OCI-LY7 (cell line): Measurements from ENCODE around the gene KLF13. TPM values are rescaled to one million over a fixed set of nuclear protein-coding genes. Genes with fewer than 3 reads are reported as not detected.
A peak's percentile ranks its signal among the peaks of the same experiment; 100 is the strongest.

Source experiments
- BruUV-seq: library from RNA; stranded (reverse); fragments of 400-500 nt; replicated peaks from 2 replicates; lab custom pipeline; 2021; lab: Mats Ljungman, UMichigan
- CTCF ChIA-PET: fragments of 300-600 bp; sonication (Branson Sonifier 250); formaldehyde crosslinking; loops from one replicate; lab custom pipeline; 2022; ENCODE audit warnings: antibody characterized with exemption; ENCODE audit not compliant: unreplicated experiment; lab: Charles Lee
- POLR2A ChIA-PET: fragments of 300-600 bp; sonication (Branson Sonifier 250); formaldehyde crosslinking; loops from one replicate; lab custom pipeline; 2022; ENCODE audit warnings: antibody characterized with exemption; lab: Charles Lee
- DNase-seq: peaks from one replicate; pipeline ENCODE4 v3.0.0-alpha.2; 2015; ENCODE audit warnings: low spot score
- H2AFZ ChIP-seq: fragments of 200-600 bp; sonication (generic), shearing (Covaris generic); 2 replicates; pipeline ENCODE4 v1.6.1; 2014; ENCODE audit warnings: mild to moderate bottlenecking, antibody characterized with exemption, low read length, moderate library complexity
- H3K27ac ChIP-seq: fragments of 200-600 bp; sonication (generic); 2 replicates; pipeline ENCODE4 v1.5.1; 2014; ENCODE audit warnings: mixed run types, low read depth, mild to moderate bottlenecking, moderate library complexity, low read length, inconsistent platforms; ENCODE audit not compliant: poor library complexity, severe bottlenecking
- H3K36me3 ChIP-seq: fragments of 200-600 bp; sonication (generic); 2 replicates; pipeline ENCODE4 v1.6.1; 2014; ENCODE audit warnings: mild to moderate bottlenecking, antibody characterized with exemption, low read length, moderate library complexity, mixed read lengths; ENCODE audit not compliant: insufficient read depth
- H3K4me1 ChIP-seq: fragments of 200-600 bp; sonication (generic); 2 replicates; pipeline ENCODE4 v1.5.1; 2014; ENCODE audit warnings: mild to moderate bottlenecking, low read length; ENCODE audit not compliant: insufficient read depth, poor library complexity, severe bottlenecking
- H3K4me2 ChIP-seq: fragments of 200-600 bp; sonication (generic); 2 replicates; pipeline ENCODE4 v1.6.1; 2014; ENCODE audit warnings: mild to moderate bottlenecking, low read length
- H3K4me3 ChIP-seq: fragments of 200-600 bp; sonication (generic); 2 replicates; pipeline ENCODE4 v1.5.1; 2014; ENCODE audit warnings: mild to moderate bottlenecking, low read depth, low read length; ENCODE audit not compliant: poor library complexity, severe bottlenecking
- H3K79me2 ChIP-seq: fragments of 200-600 bp; sonication (generic); 2 replicates; pipeline ENCODE4 v1.6.1; 2016; ENCODE audit warnings: low read depth, mild to moderate bottlenecking, low read length, moderate library complexity, mixed read lengths; ENCODE audit not compliant: insufficient read depth
- H3K9me2 ChIP-seq: fragments of 200-600 bp; sonication (generic); 2 replicates; pipeline ENCODE4 v1.6.1; 2016; ENCODE audit warnings: mild to moderate bottlenecking, low read length, mixed read lengths; ENCODE audit not compliant: insufficient read depth
- H3K9me3 ChIP-seq: fragments of 200-600 bp; sonication (generic); 2 replicates; pipeline ENCODE4 v1.6.1; 2014; ENCODE audit warnings: mild to moderate bottlenecking, mixed run types, low read length, mixed read lengths
- H4K20me1 ChIP-seq: fragments of 200-600 bp; sonication (generic); 2 replicates; pipeline ENCODE4 v1.6.1; 2014; ENCODE audit warnings: mild to moderate bottlenecking, antibody characterized with exemption, low read length, moderate library complexity, mixed read lengths; ENCODE audit not compliant: insufficient read depth
- CTCF ChIP-seq: fragments of 200-600 bp; sonication (generic); conservative IDR thresholded peaks from 2 replicates; pipeline ENCODE4 v1.5.1; 2014; ENCODE audit warnings: mild to moderate bottlenecking, antibody characterized with exemption, low read length, moderate library complexity, mixed read lengths
- EZH2phosphoT487 ChIP-seq: fragments of 200-600 bp; sonication (generic); IDR thresholded peaks from 2 replicates; pipeline ENCODE4 v1.6.1; 2018; ENCODE audit warnings: low read depth, borderline replicate concordance, mild to moderate bottlenecking, mixed run types, antibody characterized with exemption, low read length, moderate library complexity, mixed read lengths
- intact Hi-C: fragments of 100-400 bp; cut with micrococcal nuclease; formaldehyde crosslinking; loops from one replicate; pipeline ENCODE4 v1.10.0; 2022; ENCODE audit not compliant: unreplicated experiment
- total RNA-seq, 2 experiments: library from RNA; depleted of rRNA in 1 of 2; stranded (reverse); fragments of >200 nt in 1 of 2; shearing (Covaris generic) in 1 of 2; gene quantifications; 2 replicates each; pipeline ENCODE4 v1.2.3, GENCODE V29; 2014 to 2022

The KLF13 gene
- total RNA-seq, 2 experiments from 2014 or later: 63.2 to 64.6 TPM

GRCh38 chr15:31326875-31327668, 437 bp downstream of the KLF13 start:
- H3K36me3 ChIP-seq: peaks cover 25% of the 10 kb centered on the region
- H3K4me3 ChIP-seq: peak overlapping the region; percentile 81
- no peak for DNase-seq
- TF ChIP-seq CTCF (no peak), EZH2phosphoT487 (no peak)
- no peaks in the 10 kb centered on the region for H3K9me2 ChIP-seq
- peaks cover 54% of the 10 kb centered on the region for H3K4me1 ChIP-seq
- POLR2A ChIA-PET: interaction anchor here (0.6 to 1.3 kb wide), 6 partner anchors 20 to 337 kb away, joined by 3 to 4 read pairs (median 4); no protein-coding TSS in a partner anchor
- CTCF ChIA-PET: interaction anchor here (1.0 kb wide), 1 partner anchor 19 kb away, joined by 3 read pairs; no protein-coding TSS in a partner anchor
- peak overlapping the region; percentile 94 for H3K27ac ChIP-seq
- H4K20me1 ChIP-seq: peaks cover 27% of the 10 kb centered on the region; the same call in 1 of the 2 replicates
- peaks cover 53% of the 10 kb centered on the region for H3K79me2 ChIP-seq
- H2AFZ ChIP-seq: no peak overlapping the region
- BruUV-seq: no TSS peak
- no peaks in the 10 kb centered on the region for H3K9me3 ChIP-seq
- intact Hi-C loops: loop anchor here (1.0 to 5.0 kb wide), 8 partner anchors 20 to 160 kb away; no protein-coding TSS in a partner anchor
- peak overlapping the region; percentile 63 for H3K4me2 ChIP-seq

- BruUV-seq: no TSS peak
- ChIA-PET POLR2A (interaction anchor here (1.0 to 1.1 kb wide), 3 partner anchors 24 to 63 kb away, joined by 3 read pairs; no protein-coding TSS in a partner anchor), CTCF (no interaction called here)
- Histone ChIP-seq H3K79me2 (peaks cover 61% of the 10 kb centered on the region), H3K9me2 (no peaks in the 10 kb centered on the region), H2AFZ (no peak overlapping the region), H3K9me3 (no peaks in the 10 kb centered on the region), H3K36me3 (peaks cover 25% of the 10 kb centered on the region), H3K4me3 (peak overlapping the region; percentile 81), H3K27ac (peak overlapping the region; percentile 94), H3K4me1 (peaks cover 62% of the 10 kb centered on the region), H3K4me2 (peak overlapping the region; percentile 89), H4K20me1 (peaks cover 30% of the 10 kb centered on the region; the same call in 1 of the 2 replicates)
- DNase-seq: peak; percentile 73
- intact Hi-C loops: loop anchor here (2.0 to 5.0 kb wide), 4 partner anchors 19 to 159 kb away; no protein-coding TSS in a partner anchor
- TF ChIP-seq EZH2phosphoT487 (no peak), CTCF (no peak)
These were observed 1.2 kb downstream of the KLF13 start for GRCh38 chr15:31327669-31328427.
